ENCODE results near the gene SLC29A2. TPM values are rescaled to one million over a fixed set of nuclear protein-coding genes. Genes with fewer than 3 reads are reported as not detected.

Gene SLC29A2
- polyA plus RNA-seq, 1 of the 3 experiments (the other 2 are of a cell fraction) = 3.2 TPM

DNA sequence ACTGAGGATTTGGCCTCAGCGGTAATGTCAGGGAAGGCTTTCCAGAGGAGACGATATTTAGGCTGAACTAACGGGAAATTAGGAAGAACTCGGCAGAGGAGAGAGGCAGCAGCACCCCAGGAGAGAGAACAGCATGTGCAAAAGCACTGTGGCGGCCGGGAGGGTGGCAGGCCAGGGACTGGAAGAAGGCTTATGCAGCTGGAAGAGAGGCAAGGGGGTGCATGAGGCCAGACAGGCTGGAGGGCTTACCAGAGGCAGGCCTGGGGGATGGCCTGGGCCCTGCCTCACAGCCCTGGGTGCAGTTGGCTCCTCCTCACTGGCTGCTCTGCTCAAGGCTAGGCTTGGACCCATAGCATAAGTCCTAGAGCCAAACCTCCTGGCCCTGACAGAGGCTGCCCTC, 41.6 kb upstream of the SLC29A2 start (continued):
- TF ChIP-seq, protein P1, sequence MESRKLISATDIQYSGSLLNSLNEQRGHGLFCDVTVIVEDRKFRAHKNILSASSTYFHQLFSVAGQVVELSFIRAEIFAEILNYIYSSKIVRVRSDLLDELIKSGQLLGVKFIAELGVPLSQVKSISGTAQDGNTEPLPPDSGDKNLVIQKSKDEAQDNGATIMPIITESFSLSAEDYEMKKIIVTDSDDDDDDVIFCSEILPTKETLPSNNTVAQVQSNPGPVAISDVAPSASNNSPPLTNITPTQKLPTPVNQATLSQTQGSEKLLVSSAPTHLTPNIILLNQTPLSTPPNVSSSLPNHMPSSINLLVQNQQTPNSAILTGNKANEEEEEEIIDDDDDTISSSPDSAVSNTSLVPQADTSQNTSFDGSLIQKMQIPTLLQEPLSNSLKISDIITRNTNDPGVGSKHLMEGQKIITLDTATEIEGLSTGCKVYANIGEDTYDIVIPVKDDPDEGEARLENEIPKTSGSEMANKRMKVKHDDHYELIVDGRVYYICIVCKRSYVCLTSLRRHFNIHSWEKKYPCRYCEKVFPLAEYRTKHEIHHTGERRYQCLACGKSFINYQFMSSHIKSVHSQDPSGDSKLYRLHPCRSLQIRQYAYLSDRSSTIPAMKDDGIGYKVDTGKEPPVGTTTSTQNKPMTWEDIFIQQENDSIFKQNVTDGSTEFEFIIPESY (IDR thresholded peaks at IDR 0.05; ENCODE audit: borderline replicate concordance, low read depth) = no peak
- TF ChIP-seq POLR2AphosphoS5 (IDR thresholded peaks at IDR 0.05; ENCODE audit: low read depth, low read length) (no peak), RAD21 (IDR thresholded peaks at IDR 0.05; ENCODE audit: low read length) (no peak)
- TF ChIP-seq, protein P2, sequence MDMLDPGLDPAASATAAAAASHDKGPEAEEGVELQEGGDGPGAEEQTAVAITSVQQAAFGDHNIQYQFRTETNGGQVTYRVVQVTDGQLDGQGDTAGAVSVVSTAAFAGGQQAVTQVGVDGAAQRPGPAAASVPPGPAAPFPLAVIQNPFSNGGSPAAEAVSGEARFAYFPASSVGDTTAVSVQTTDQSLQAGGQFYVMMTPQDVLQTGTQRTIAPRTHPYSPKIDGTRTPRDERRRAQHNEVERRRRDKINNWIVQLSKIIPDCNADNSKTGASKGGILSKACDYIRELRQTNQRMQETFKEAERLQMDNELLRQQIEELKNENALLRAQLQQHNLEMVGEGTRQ (IDR thresholded peaks at IDR 0.05; ENCODE audit: borderline replicate concordance, low read depth, low read length) = no peak

DNA sequence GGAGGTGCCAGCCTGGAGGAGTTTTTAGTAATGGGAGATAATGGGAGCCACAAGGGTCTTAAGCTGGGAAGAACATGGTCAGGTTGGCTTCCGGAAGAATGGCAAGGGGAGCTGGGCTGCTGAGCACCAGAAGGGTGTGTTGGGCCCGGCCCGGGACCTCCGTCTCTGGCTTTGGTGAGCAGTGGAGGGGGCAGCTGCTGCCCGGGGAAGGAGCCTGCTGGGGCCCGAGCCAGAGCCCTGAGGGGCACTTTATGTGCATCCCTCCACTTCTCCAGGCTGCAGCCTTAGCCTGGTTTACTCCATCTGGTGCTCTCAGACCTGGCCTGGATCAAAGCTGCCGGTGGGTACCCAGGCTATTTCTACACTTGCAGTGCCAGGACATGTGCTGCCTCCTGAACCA, 40.5 kb upstream of the SLC29A2 start:
- Histone ChIP-seq H3K9me2 (no peaks in the 10 kb centered on the region), H3K9ac (no peak overlapping the region), H3K79me2 (ENCODE audit: insufficient read depth) (no peaks in the 10 kb centered on the region), H3K4me1 (ENCODE audit: control insufficient read depth in 1 of 2, insufficient read depth in 2 of 2, low read depth in 1 of 2, low read length in 1 of 2) (peaks cover 0 to 3% of the 10 kb centered on the region in 2 experiments; a peak in 1 of 4 replicates), H2AFZ (ENCODE audit: low read depth) (no peak overlapping the region), H3K4me2 (no peak overlapping the region), H3K27me3 (ENCODE audit: insufficient read depth) (peaks cover 19% of the 10 kb centered on the region; the same call in 1 of the 2 replicates), H3K36me3 (replicated peaks in 1 of 2; ENCODE audit: control insufficient read depth in 1 of 2, insufficient read depth in 2 of 2, low read length in 1 of 2) (no peaks in the 10 kb centered on the region), H4K20me1 (ENCODE audit: insufficient read depth) (no peaks in the 10 kb centered on the region), H3F3A (replicated peaks; ENCODE audit: insufficient read depth) (no peaks in the 10 kb centered on the region), H3K27ac (ENCODE audit: low read depth in 2 of 2, low read length in 1 of 2) (no peak overlapping the region), H3K9me3 (no peaks in the 10 kb centered on the region), H3K4me3 (ENCODE audit: low read depth in 2 of 2, low read length in 1 of 2) (no peak overlapping the region)
- ChIA-PET POLR2A (no interaction called here), CTCF (interaction anchor here (1.0 to 17.9 kb wide), 4 partner anchors 14 to 422 kb away, joined by 3 to 617 read pairs (median 4); partner anchors contain the start of gene NPAS4)
- no peak for DNase-seq
- no peak for TF ChIP-seq RCOR1 (IDR thresholded peaks at IDR 0.05; ENCODE audit: low read length)
- no peak for TF ChIP-seq GABPA (IDR thresholded peaks at IDR 0.05; ENCODE audit: low read depth)
- TF ChIP-seq, protein P3, sequence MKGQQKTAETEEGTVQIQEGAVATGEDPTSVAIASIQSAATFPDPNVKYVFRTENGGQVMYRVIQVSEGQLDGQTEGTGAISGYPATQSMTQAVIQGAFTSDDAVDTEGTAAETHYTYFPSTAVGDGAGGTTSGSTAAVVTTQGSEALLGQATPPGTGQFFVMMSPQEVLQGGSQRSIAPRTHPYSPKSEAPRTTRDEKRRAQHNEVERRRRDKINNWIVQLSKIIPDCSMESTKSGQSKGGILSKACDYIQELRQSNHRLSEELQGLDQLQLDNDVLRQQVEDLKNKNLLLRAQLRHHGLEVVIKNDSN (IDR thresholded peaks at IDR 0.05; ENCODE audit: borderline replicate concordance, low read depth) = no peak
- no peak for TF ChIP-seq GATA2 (CRISPR knock-in tag; IDR thresholded peaks at IDR 0.05)
- TF ChIP-seq, protein P4, sequence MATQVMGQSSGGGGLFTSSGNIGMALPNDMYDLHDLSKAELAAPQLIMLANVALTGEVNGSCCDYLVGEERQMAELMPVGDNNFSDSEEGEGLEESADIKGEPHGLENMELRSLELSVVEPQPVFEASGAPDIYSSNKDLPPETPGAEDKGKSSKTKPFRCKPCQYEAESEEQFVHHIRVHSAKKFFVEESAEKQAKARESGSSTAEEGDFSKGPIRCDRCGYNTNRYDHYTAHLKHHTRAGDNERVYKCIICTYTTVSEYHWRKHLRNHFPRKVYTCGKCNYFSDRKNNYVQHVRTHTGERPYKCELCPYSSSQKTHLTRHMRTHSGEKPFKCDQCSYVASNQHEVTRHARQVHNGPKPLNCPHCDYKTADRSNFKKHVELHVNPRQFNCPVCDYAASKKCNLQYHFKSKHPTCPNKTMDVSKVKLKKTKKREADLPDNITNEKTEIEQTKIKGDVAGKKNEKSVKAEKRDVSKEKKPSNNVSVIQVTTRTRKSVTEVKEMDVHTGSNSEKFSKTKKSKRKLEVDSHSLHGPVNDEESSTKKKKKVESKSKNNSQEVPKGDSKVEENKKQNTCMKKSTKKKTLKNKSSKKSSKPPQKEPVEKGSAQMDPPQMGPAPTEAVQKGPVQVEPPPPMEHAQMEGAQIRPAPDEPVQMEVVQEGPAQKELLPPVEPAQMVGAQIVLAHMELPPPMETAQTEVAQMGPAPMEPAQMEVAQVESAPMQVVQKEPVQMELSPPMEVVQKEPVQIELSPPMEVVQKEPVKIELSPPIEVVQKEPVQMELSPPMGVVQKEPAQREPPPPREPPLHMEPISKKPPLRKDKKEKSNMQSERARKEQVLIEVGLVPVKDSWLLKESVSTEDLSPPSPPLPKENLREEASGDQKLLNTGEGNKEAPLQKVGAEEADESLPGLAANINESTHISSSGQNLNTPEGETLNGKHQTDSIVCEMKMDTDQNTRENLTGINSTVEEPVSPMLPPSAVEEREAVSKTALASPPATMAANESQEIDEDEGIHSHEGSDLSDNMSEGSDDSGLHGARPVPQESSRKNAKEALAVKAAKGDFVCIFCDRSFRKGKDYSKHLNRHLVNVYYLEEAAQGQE (IDR thresholded peaks at IDR 0.05; ENCODE audit: low read depth, low read length) = no peak
- TF ChIP-seq RFX5 (IDR thresholded peaks at IDR 0.05; ENCODE audit: low read length) = no peak
- TF ChIP-seq SMC3 (IDR thresholded peaks at IDR 0.05; ENCODE audit: low read depth, low read length) = no peak
- TF ChIP-seq, protein P2 (IDR thresholded peaks at IDR 0.05; ENCODE audit: borderline replicate concordance, low read depth, low read length) = no peak
- no peak for TF ChIP-seq ELF1 (IDR thresholded peaks at IDR 0.05)
- TF ChIP-seq, protein P1 (IDR thresholded peaks at IDR 0.05; ENCODE audit: borderline replicate concordance, low read depth) = no peak
- TF ChIP-seq, protein P5, sequence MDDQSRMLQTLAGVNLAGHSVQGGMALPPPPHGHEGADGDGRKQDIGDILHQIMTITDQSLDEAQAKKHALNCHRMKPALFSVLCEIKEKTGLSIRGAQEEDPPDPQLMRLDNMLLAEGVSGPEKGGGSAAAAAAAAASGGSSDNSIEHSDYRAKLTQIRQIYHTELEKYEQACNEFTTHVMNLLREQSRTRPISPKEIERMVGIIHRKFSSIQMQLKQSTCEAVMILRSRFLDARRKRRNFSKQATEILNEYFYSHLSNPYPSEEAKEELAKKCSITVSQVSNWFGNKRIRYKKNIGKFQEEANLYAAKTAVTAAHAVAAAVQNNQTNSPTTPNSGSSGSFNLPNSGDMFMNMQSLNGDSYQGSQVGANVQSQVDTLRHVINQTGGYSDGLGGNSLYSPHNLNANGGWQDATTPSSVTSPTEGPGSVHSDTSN (IDR thresholded peaks at IDR 0.05) = no peak
- TF ChIP-seq FOSL2 (IDR thresholded peaks at IDR 0.05; ENCODE audit: borderline replicate concordance, low read depth) = no peak
- no peak for TF ChIP-seq FOXM1 (IDR thresholded peaks at IDR 0.05; ENCODE audit: low read depth)
- TF ChIP-seq JUND (IDR thresholded peaks at IDR 0.05) = no peak
- TF ChIP-seq EP300 (IDR thresholded peaks at IDR 0.05; ENCODE audit: borderline replicate concordance in 1 of 2, low read depth in 1 of 2, low read length in 1 of 2) = no peak
- TF ChIP-seq YY1 (IDR thresholded peaks at IDR 0.05; ENCODE audit: low read depth) = no peak
- TF ChIP-seq MXI1 (IDR thresholded peaks at IDR 0.05; ENCODE audit: low read depth, low read length) = no peak
- WGBS (ENCODE audit: low lambda C conversion rate) = 75% methylated on average over 2 of the region's 7 CpGs

All from SK-N-SH (cell line).